ENCODE data around the gene ZNF511.
A peak's percentile ranks its signal among the peaks of the same experiment; 100 is the strongest.
"Not testable (repeated sequence)": the region's sequence is repeated elsewhere in the genome, so short reads cannot be mapped to it uniquely, and the experiment has no call there.

The ZNF511 gene

GRCh38 chr10:133318494-133319127, 9.9 kb downstream of the ZNF511 start:
- DNase-seq: peak; percentile 47 to 48

GRCh38 chr10:133320852-133321422, 12.2 kb downstream of the ZNF511 start:
- not testable (repeated sequence) for DNase-seq

GRCh38 chr10:133322064-133322709, 13.5 kb downstream of the ZNF511 start:
- not testable (repeated sequence) for DNase-seq

GRCh38 chr10:133324198-133324792, 15.6 kb downstream of the ZNF511 start:
- DNase-seq: peak; percentile 56 to 59

DNA sequence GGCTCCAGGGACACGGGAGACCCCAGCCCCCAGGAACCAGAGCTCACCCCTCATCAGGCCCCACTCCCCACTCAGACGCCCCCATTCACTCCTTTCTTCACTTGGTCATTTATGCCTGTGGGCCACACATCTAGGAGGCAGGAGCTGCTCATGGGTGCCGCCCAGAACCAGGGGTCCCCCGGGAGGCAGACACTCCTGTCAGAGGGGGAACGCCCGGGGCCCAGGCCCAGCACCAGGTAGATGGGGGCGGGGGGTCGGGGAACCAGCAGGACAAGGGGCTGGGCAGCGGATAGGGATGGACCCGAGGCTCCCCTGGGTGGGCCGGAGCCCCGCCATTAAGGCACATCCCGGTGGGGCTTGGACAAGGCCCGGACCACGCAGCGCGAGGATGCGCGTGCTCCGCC, 16.1 kb downstream of the ZNF511 start:
- no peak for DNase-seq

GRCh38 chr10:133325440-133326222, 16.9 kb downstream of the ZNF511 start:
- peak; percentile 28 to 36 for DNase-seq

GRCh38 chr10:133326223-133326551, 17.5 kb downstream of the ZNF511 start:
- no peak for DNase-seq

GRCh38 chr10:133326745-133327650, 18.3 kb downstream of the ZNF511 start:
- DNase-seq: no peak

- DNase-seq: no peak
Observed at GRCh38 chr10:133327651-133328357, 19.1 kb downstream of the ZNF511 start.

DNA sequence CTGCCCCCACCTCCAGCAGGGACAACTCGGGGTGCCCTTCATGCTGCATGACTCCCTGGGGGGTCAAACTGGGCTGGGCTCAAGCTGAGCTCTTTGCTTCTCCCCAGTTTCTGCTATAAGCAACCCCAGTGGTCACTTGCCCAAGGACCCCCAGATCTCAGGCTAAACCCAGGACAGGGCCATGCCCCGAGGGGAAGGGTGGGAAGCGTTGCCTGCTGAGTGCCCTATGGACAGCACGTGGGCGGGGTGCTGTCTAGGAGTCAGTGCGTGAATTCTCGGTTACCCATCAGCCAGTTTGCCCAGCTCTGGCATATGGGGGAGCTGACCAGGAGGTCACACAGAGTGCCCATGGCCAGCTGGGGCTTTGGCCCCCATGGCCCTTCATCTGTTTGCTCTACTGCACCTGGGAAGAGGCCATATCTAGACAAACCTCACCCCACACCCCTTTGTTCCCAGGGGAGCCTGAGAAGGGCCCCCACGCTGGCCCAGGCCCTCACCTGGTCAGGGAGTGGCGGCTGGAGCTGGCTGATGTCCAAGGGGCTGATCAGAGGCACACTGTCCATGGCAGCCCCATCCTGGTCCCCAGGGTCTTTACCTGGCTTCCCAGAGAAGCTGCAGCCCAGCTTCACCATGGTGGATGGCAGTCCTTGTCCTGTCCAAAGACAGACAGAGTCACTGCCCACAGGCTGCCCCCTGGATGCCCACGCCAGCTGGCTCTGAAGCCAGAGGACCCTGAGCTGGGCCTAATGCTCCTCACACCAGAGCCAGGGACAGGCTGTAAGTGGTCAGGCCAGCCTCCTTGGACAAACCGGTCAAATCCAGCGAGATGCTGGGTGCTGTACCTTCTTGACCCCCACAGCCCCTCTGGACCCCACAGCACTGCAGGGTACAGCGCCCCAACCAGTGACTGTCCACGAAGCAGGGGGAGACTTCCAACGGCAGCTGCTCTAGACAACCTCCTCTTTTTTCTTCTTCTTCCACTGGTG, 19.9 kb downstream of the ZNF511 start:
- DNase-seq: no peak

DNA sequence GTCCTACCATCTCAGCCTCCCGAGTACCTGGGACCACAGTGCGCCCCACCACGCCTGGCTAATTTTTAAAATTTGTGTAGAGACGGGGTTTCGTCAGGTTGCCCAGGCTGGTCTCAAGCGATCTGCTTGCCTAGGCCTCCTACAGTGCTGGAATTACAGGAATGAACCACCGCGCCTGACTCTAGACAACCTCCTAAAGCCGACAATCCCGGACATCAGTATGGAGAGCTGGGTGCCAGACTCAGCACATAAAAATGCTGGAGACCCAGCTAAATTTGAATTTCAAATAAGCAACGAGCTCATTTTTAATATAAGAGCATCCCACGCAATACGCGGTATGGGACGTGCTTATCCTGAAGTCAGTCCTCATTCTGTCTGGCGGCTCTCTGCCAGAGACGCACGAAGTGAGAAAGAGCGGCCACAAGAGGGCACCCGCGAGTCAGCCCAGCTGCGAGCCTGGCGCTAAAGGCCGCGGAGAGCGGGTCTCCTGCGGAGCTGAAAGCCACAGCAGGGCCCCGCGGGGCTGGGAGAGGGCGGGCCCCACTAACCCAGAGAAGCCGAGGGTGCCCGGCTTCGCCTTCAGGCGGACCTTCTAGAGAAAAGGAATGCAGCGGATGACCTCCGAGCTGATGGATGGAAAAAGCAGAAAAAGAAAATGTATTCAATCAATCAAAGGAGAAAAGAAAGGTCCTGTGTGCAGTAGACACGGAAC, 20.9 kb downstream of the ZNF511 start:
- peak; percentile 85 to 89 for DNase-seq

DNA sequence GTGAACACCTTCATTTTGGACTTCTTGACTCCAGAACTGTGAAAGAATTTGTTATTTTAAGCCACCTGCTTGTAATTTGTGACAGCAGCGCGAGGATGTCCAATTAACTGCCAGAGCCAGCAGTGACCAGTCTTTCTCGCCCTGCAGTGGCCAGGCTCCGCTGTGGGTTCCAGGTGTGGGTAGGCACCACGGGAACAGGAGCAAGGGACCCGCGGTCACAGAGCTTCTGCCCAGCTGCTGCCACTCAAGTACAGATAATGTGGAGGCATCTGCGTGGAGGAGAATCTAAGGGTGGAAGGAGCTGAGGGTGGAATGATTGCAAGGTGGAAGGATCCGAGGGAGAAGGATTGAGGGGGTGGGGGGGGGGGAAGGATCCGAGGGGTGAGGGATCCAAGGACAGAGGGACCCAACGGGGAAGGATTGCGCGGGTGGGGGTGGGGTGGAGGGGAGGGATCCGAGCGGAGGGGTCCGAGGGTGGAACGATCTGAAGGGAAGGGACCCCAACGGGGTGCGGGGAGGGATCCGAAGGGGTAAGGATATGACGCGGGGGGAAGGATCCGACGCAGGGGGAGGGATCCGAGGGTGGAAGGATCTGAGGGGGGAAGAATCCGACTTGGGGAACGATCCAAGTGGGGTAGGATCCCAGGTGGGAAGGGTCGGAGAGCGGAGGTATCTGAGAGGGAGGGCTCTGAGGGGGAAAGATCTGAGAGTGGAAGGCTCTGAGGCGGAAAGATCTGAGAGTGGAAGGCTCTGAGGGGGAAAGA, 24.4 kb downstream of the ZNF511 start:
- DNase-seq: no peak

- DNase-seq: no peak
Observed at GRCh38 chr10:133334503-133335245, 26.0 kb downstream of the ZNF511 start.

- peak; percentile 77 to 80 for DNase-seq
Observed at GRCh38 chr10:133335246-133336117, 26.8 kb downstream of the ZNF511 start.

GRCh38 chr10:133336118-133336576, 27.4 kb downstream of the ZNF511 start:
- DNase-seq: no peak

- DNase-seq: peak; percentile 74 to 76
Observed at GRCh38 chr10:133336577-133337369, 28.1 kb downstream of the ZNF511 start, which contains the start of gene CALY. Gene CALY, minus strand, starts transcription at chr10:133336896. Its CDS starts 7,907 bp downstream, at chr10:133328989.
